Measurements from ENCODE around the gene UNC119B.

UNC119B gene

DNA sequence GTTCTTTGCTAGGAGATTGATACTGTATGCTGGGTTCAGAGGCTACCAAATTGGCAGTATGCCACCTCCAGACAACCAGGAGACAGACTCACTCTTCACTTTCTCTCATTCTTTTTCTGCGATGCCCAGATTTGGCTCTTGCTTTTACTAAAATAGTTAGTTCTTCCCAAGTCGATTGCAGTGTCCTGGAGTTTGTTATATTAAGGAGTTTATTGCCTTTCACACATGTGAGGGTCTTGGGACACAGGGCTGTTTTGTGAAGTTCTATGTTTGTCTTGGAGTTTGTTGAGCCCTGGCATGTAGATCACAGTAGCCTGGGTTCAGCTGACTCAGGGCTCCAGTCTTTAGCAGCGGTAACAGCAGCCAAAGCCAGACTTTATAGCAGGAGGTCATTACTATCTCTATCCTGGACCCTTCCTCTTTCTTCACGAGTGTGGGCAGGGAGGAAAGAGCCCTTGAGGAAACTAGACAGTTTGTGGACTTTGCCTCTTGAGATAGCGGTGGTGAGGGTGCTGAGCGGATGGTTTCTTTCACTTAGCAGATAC lies 21.7 kb upstream of the UNC119B start:
- peak; percentile 33 for DNase-seq

DNA sequence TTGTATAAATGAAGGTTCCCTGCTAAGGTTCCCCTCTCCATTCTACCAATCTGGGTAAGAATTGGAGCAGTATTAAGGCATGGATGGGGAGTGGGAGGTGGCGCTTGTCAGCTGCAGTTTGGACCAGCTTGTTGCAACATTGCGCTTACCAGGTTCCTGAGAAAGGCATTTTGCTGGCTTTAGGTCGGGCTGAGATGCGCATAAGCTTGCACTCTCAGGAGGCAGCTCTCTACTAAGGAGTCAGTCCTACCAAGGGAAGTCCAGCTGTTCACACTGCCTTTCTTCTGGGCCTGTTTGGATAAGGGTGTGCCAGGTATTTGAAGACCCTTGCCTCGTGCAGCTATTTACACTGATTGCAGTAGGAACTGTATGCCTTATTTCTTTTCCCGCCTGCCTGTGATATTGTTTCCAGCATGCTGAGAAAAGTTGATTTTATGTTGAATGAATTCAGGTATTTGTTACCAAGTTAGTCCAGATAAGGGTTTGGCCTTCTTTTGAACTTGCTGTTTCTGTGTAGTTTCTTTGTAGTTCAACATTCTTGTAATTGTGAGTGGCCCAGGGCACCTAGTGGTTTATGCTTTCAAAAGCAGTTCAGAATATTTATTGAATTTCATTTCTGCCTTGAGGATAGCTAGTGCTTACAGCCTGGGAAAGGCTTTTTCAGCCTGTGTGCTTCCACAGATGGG lies 20.7 kb upstream of the UNC119B start:
- DNase-seq, result no peak

DNA sequence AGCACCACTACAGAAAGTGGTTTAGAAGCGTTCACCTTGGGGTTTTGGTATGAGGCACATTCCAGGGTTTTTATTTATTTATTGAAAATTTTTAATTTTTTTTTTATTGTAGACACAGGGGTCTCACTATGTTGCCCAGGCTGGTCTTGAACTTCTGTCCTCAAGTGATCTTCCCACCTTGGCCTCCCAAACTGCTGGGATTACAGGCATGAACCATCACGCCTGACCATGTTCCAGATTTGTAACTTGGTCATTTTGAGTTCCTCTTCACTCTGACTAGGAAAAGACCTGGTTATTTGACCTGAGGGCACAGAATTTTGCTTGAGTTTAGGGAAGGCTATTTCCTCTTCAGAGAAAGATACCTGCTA lies 20.2 kb upstream of the UNC119B start:
- no peak for DNase-seq

DNA sequence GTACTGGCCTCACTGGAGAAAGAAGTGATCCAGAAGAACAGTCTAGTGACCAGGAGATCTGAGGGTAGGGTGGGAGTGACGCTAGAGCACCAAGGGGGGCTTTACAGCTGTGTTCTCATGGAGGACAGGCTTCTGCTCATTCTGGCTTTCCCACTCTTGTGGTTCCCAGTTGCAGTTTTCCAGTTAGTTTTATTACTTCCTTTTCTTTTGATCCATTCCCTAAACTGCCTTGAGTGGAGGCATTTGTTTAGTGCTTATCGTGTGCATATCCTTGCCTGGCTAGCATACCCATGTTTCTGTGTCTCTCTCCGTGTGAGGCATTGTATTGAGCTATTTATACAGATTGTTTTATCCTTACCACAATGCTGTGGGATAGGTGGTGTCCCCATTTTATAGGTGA lies 19.3 kb upstream of the UNC119B start:
- DNase-seq, result no peak

DNA sequence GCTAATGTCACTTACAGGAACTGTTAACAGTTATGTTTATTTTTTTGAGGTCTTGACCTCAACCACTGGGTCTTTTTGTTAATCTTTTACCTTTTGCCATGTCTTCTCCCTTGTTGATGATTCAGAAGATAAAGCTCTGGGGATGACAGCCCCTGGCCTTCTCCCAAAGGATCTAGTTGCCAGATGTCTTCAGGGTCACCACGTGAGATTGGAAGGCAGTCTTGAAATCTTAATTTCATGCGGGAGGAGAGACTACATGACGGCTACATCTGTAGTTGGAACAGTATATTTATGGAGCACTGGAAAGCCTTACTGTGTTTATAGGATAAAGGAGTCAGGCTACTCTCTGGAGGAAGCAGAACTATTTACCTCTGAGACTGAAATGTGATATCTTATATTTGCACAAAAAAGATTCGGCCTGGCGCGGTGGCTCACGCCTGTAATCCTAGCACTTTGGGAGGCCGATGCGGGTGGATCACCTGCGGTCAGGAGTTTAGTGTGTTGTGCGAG lies 17.7 kb upstream of the UNC119B start:
- DNase-seq, result no peak

DNA sequence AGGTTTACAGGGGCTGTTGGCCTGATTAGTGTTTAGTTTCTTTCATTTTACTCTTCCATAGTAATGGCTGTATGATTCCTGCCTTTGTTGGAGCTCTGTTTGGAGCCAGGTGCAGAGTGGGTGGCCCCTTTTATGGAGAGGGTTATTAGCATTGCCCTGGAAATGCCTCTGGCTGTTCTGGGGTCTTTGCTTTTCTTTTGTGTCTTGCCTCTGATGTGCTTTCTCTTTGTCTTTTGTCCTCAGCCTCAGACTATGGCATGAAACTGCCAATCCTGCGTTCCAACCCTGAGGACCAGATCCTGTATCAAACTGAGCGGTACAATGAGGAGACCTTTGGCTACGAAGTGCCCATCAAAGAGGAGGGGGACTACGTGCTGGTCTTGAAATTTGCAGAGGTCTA lies 16.4 kb upstream of the UNC119B start:
- no peak for DNase-seq

DNA sequence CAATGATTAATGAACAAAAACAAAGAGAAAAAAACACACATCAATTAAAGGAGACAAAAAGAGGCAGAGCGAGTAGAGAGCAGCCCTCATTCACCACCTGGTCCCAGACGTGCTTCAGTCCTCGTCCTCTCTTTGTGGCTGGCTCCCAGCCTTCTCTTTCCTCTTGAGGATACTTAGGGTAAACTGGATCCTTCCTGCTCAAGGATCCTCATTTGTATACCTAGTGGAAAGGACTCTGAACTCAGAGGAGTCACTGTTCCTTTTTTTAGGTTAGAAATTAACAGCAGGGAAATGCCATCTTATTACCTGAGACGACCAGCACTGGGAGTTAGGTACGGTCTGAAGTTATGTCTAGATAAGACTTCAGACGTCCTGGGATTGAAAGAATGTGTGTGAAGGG lies 13.6 kb upstream of the UNC119B start:
- peak; percentile 48 for DNase-seq

DNA sequence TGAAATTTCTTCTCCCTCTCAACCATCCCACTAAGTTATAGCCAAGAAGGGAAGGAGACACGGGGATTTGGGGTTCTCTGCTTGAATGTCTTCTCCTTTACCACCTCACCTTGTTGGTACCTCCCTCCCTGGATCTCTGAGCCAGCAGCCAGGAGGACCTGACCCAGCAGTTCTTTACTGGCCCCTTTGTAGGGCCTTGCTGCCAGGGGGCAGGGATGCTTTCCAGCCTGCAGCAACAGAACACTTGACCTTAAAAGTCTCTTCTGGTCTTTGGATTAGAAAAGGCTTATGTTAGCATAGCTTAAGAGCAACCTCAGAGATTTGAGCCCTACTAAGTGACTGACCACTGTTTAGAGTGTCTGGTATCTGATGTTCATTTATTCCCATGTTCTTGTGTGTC lies 12.9 kb upstream of the UNC119B start:
- DNase-seq, result no peak

DNA sequence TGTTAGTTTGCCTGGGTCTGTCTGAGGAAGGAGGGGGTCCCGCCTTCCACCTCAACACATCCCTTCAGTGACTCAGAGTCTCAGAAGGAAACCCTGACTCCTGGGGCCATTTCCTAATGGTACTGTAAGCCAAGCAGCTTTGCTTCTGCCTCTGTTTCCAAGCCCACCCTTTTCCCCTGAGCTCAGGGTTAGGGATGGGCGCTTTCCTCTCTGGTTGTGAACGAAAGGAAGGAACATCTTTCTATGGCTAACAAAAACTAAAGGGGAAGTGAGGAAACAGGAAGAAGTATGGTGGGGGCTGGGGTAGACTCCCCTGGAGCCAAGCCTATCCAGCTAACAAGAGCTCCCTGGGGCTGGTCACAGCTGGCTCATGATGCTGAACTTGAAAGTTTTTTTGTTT lies 11.6 kb upstream of the UNC119B start:
- no peak for DNase-seq

DNA sequence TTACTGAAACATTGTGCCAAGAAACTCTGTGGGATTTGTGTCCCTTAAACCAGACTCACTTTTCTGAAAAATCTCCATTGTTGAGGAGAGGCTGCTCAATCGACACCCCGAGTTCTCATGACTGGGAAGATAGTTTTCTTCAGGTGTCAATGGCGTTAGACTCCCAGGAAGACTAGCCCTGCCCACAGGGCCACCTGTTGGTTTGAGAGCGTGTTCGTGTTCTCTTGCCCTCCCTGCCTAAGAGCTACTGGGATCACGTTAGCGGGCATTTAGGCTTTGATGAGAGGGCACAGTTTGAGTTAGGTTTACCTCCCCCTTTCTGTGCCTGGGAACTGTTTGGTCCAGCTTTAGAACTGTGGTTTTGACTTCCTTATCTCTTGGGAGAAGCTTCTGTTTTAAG lies 10.7 kb upstream of the UNC119B start:
- DNase-seq, result no peak

DNA sequence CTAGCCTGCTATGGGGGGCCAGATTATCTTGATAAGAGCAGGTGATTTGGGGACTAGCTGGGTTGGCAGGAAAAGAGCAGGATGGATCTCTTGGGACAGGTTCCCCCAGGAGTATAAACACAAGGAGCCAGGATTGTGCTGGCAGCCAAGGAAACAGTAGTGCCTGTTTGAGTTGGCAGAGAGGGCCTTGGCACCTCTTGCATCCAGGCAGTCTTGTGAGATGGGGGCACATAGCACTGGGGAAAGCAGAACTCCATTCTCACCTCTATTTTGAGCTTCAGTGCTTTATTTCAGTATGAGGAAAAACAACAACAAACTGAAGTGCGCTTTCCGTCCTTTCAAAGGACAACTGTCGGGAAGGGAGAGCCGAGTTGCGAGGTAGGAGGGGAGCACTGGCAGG lies 9.4 kb upstream of the UNC119B start:
- no peak for DNase-seq

DNA sequence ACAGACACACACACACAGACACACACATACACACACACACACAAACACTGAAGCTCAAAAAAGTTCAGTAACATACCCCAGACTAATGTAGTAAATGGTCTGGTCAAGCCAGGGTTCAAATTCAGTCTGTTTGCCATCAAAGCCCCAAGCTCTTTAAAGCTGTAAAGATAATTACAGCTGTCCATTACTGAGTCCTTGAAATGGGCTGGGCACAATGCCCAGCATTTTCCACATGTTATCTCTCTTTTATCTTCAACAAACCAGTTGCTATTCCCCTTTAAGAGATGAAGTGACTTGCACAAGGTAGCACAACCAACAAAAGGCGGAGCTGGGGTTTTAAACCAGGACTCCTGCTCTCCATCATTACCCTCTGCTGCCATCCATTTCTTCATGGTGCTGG lies 7.6 kb upstream of the UNC119B start:
- DNase-seq, result no peak

DNA sequence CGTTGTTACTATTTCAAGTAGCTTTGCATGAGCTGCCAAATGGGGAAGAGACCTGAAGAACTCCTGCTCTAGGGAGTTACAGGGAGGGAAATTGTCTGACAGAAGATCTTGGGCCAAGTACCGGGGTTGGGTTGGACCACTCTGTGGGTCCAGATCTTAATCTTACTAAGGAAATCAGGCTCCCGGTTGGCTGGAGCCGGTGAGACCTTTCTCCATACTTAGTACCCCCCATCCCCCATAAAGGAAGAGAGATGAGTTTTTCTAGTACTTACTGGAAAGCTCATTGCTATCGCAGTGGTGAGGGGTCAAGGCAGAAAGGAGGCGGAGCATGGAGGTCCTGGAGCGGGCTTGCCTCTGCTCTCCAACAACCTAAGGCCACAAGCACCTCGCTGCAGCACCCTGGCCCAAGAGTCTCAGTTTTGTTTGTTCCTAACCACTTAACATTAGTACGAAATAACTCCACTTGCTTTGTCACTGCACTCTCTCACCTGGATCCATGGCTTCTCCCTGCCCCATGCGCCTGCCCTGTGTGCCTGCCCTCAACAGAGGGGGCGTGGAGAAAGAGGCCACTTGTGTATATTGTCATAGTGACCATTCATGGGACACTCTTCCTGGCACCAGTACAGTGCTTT lies 6.8 kb upstream of the UNC119B start:
- no peak for DNase-seq

DNA sequence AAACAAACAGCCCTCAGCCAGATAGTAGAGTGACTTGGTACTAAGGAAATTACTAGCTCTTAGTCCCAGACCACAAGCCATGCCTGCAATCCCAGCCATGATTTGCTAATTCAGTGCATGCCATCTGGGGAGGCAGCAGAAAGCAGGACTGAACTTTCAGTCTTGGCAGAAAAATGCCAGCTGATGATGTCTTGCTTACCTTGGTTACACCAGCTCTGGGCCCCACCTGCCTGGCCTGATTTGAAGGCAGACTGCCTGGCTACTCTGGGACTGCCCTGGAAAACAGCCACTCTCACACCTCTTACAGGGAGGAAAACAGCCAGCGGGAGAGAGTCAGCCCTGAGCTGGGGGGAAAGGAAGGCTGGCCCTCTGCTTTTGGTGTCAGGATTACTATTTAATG lies 4.6 kb upstream of the UNC119B start:
- DNase-seq, result no peak

DNA sequence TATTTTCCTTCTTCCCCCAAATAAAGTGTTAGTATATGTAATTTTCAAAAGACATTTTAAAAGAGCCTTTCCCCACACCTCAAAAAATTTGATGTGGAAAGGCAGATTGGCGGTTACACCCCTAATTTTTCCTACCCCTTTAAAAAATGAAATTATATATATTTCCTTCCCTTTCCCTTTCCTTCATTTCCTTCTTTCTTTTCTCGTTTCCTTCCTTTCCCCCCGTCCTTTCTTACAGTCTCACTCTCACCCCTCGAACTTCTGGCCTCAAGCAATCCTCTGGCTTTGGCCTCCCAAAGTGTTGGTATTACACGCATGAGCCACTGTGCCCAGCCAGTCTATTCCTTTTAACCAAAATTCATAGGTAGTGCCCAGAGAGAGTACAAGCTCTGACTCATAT lies 4.2 kb upstream of the UNC119B start:
- DNase-seq, result no peak

DNA sequence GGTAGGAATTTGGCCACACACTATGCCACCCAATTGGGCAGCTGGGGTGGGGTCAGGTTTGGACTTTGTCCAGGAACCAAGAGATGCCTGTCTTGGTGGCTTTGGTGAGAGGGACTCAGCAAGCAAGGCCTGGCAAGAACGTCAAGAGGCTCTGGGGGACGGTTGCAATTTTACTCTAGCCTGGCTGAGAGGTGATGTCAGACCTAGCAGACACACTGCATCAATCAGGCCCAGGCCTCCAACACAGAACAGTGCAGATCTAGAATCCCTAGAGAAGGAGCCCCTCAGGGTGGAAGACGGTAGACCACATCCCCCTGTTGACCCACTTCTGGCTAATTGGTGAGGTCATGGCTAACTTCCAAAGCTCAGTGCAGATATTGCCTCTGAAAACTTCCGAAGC lies 1.6 kb upstream of the UNC119B start:
- DNase-seq, result no peak

DNA sequence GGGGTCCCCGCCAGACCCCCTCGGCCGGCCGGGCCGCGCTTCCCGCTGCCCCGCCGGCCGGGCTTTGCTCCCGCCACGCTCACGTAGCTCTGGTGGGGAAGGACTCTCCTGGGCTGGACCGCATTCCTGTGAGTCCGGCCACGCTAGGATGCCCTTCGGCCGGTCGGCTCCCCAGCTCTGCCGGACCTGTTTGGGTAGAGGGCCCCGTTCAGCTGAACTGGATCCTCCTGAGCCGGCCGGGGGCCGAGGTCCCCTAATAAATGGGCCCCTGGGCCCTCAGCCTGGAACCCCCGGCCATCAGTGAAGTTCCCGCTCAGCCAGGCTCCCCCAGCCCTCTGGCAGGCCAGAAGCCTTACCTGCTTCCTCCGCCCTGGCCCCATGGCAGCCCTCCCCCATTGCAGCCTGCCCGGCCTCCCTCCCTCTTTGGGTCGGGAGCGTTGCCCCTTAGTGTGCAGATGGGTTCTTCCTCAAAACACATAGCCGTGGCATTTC lies 593 bp downstream of the UNC119B start:
- DNase-seq, result no peak

DNA sequence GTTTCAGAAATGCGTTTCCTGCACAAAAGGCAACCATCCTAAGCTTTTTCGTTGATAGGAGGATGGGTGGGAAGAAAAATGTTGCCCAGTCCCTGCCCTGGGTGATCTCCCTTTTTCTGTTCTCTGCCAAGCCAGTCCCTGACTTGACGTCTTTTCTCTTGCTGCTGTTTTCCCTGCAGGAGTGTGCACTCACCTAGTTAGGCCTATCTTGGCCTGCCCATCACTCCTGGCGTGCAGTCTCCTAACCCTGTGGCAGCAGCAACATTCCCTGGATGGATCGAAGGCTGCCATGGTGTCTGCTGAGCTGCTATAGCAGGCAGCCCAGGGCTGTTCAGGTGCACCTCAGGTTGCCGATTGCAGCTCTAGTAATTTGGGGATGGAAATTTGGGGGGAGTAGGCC lies 1.2 kb downstream of the UNC119B start:
- no peak for DNase-seq

DNA sequence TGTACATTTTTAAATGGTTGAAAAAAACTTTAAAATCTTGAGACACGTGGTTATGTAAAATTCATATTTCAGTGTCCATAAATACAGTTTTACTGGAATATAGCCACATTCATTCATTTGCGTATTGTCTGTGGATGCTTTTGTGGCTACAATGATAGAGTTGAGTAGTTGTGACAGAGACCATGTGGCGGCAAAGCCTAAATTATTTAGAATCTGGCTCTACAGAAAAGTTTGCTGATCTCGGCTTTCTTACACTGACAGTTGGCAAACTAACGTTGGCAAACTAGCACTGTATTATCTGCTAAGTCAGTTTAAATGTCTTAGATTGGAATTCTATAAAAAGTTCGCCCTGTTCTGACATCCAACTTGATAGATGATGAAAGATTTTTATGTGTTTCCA lies 2.4 kb downstream of the UNC119B start:
- no peak for DNase-seq

DNA sequence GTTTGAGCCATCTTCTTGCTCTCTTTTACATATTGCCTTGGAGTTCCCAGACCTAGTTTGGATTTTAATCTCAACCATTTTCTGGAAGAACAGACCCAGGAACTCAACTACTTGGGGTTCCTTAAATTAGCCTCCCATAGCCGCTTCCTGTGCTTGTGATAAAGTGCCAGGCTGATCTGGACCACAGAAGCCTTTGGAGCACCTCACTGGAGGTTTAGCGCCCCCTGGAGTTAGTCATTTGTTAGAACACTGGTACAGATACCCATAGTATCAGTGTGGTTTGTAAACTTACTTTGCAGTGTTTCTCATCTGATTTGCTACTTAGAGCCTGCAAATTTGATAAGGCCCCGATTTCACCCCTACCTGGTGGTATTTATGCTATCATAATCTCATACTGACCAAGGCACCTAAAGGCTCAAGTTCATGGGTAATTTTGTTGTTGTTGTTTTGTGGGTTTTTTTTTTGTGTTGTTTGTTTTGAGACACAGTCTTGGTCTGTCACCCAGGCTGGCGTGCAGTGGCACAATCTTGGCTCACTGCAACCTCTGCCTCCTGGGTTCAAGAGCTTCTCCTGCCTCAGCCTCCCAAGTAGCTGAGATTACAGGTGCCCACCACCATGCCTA lies 3.7 kb downstream of the UNC119B start:
- DNase-seq, result peak; percentile 70

DNA sequence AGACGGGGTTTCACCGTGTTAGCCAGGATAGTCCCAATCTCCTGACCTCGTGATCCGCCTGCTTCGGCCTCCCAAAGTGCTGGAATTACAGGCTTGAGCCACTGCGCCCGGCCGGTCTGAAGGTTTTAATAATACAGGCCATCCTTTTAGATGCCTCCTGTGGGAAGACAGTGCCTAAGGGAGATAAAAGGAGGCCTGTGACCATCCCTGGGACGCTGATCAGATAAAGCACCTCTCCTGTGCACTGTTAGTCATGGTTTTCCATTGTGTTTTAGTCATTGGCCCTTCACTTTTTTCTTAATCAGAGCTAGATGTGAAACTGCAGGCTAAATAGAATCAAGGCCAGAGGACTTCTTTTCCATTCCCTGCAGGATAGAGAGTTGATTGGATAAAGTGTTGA lies 7.8 kb downstream of the UNC119B start:
- DNase-seq, result no peak

DNA sequence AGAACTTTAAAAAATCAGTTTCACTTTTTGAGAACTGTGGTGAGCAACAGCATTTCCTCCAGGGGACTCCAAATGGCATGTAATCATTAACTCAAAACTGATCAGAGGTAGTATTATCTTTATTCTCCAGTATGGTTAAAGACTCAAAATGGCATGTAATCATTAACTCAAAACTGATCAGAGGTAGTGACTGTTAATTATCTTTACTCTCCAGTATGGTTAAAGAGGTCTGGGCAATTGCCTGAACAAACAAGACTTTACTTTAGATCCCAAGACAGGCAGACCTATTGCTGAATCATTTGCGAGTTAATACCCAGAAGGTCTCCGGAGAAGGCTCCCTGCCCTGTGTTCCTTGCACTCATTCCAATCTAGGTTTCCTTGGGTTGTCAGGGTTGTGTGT lies 8.8 kb downstream of the UNC119B start:
- no peak for DNase-seq

DNA sequence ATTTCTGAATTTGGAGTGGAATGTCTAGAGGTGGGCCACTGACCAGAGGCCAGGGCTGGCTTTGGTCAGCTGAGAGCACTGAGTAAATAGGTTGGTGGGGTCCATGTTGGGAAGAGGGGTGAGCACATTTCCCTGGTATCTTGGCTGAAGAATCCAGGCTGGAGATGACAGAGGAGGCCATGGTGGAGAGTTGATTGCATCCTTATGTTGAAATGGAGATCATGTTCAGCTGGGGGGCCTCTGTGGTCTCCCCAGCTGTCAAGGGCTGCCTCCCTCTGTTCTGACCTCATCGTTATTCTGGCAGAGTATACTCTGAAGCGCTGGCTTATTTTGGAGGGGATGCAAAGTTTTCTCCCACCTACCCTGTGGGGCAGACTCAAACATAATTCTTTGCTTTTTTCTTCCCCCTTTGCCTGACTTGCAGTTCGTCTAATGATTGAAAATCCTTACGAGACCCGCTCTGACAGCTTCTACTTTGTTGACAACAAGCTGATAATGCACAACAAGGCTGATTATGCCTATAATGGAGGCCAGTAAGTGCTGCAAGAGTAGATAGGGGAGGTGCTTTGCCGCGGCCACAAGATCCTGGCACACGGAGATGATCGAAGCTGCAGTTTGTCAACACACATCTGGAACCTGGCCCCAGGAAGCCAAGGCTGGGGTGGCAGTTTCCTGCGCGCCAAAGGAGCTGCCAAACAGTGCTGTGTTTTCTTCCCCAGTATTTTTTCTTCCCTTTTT lies 9.4 kb downstream of the UNC119B start:
- DNase-seq, result no peak
